ENCODE results near the gene ANKRD42. TPM values are rescaled to one million over a fixed set of nuclear protein-coding genes. Genes with fewer than 3 reads are reported as not detected.
"Not testable (repeated sequence)": the region's sequence is repeated elsewhere in the genome, so short reads cannot be mapped to it uniquely, and the experiment has no call there.

ANKRD42 gene
- total RNA-seq, 4 donors from 2014 or later = 11.8 to 13.0 (median 12.6) TPM

DNA sequence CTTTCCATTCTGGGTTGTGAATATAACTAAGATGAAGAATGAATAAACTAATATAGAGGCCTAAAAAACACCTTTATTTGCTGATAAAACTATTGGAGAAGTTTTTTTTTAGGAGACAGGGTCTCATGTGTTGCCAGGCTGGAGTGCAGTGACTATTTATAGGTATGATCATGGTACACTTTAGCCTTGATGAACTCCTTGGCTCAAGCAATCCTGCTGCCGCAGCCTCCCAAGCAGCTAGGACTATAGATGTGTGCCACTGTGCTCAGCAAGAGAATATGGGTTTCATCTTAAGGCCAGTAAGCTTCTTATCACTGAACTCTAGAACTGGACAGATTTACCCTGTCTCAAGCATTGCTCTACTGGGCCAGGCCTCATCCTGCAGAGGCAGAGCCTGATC lies 66.0 kb downstream of the ANKRD42 start:
- 91% methylated on average over 1 of the region's 1 CpG for WGBS
- no peaks in the 10 kb centered on the region for H3K27me3 ChIP-seq
- intact Hi-C loops (cut with DNase I) = no loop called here
- H3K4me1 ChIP-seq = no peaks in the 10 kb centered on the region
- no peak overlapping the region for H3K27ac ChIP-seq (replicated peaks in 1 of 4)
- TF ChIP-seq EP300 (IDR thresholded peaks at IDR 0.05) (no peak), POLR2AphosphoS5 (IDR thresholded peaks at IDR 0.05) (no peak)
- no peak overlapping the region for H3K4me3 ChIP-seq
- H3K36me3 ChIP-seq = peaks cover 13 to 75% (median 51%) of the 10 kb centered on the region in 4 donors
- no peaks in the 10 kb centered on the region for H3K9me3 ChIP-seq
- DNase-seq (ENCODE audit: extremely low spot score) = no peak

DNA sequence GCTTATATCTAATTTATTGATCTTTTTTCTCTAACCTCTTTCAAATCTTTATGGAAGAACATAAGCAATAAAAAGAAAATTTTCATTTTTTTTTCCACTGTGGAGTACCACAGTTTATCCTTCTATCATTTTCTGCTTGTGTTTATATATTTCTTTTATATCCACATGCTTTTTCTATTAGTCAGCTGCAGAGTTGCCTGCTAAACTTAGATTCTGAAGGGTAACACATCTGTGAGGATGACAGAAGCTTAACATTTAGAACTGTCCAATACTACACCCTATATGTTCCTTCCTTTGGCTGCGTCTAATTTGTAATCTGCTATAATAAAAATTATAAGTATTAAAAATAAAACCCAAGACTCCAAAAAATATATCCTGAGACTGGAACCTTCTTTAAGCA lies 71.8 kb downstream of the ANKRD42 start:
- DNase-seq (ENCODE audit: extremely low spot score) = no peak
- no peaks in the 10 kb centered on the region for H3K27me3 ChIP-seq
- no peak overlapping the region for H3K27ac ChIP-seq (replicated peaks in 1 of 4)
- no peaks in the 10 kb centered on the region for H3K4me1 ChIP-seq
- peaks cover 27 to 82% (median 51%) of the 10 kb centered on the region in 4 donors for H3K36me3 ChIP-seq
- no peak overlapping the region for H3K4me3 ChIP-seq
- no peaks in the 10 kb centered on the region for H3K9me3 ChIP-seq
- 68% methylated on average over 1 of the region's 1 CpG for WGBS
- no peak for TF ChIP-seq EP300 (IDR thresholded peaks at IDR 0.05)
- TF ChIP-seq, protein P1, sequence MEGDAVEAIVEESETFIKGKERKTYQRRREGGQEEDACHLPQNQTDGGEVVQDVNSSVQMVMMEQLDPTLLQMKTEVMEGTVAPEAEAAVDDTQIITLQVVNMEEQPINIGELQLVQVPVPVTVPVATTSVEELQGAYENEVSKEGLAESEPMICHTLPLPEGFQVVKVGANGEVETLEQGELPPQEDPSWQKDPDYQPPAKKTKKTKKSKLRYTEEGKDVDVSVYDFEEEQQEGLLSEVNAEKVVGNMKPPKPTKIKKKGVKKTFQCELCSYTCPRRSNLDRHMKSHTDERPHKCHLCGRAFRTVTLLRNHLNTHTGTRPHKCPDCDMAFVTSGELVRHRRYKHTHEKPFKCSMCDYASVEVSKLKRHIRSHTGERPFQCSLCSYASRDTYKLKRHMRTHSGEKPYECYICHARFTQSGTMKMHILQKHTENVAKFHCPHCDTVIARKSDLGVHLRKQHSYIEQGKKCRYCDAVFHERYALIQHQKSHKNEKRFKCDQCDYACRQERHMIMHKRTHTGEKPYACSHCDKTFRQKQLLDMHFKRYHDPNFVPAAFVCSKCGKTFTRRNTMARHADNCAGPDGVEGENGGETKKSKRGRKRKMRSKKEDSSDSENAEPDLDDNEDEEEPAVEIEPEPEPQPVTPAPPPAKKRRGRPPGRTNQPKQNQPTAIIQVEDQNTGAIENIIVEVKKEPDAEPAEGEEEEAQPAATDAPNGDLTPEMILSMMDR (IDR thresholded peaks at IDR 0.05) = no peak
- no peak for TF ChIP-seq POLR2A (IDR thresholded peaks at IDR 0.05; ENCODE audit: low read depth)
- TF ChIP-seq POLR2AphosphoS5 (IDR thresholded peaks at IDR 0.05) = no peak
- intact Hi-C loops (cut with DNase I) = no loop called here

DNA sequence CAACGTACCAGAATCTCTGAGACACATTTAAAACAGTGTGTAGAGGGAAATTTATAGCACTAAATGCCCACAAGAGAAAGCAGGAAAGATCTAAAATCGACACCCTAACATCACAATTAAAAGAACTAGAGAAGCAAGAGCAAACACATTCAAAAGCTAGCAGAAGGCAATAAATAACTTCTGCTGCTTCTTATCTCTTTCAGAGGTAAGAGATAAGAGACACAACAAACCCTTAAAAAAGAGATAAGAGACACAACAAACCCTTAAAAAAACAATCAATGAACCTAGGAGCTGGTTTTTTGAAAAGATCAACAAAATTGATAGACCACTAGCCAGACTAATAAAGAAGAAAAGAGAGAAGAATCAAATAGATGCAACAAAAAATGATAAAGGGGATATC lies 75.6 kb downstream of the ANKRD42 start:
- H3K9me3 ChIP-seq; intact Hi-C loops (cut with DNase I); DNase-seq (ENCODE audit: extremely low spot score); H3K27ac ChIP-seq (replicated peaks in 1 of 4); H3K4me1 ChIP-seq; H3K27me3 ChIP-seq; H3K4me3 ChIP-seq: not testable (repeated sequence)
- WGBS = 67% methylated on average over 2 of the region's 2 CpGs
- H3K36me3 ChIP-seq = peaks cover 25 to 86% (median 58%) of the 10 kb centered on the region in 4 donors

DNA sequence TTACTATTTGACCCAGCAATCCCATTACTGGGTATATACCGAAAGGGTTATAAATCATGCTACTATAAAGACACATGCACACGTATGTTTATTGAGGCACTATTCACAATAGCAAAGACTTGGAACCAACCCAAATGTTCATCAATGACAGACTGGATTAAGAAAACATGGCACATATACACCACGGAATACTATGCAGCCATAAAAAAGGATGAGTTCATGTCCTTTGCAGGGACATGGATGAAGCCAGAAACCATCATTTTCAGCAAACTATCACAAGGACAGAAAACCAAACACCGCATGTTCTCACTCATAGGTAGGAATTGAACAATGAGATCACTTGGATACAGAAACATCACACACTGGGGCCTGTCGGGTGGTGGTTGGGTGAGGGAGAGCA lies 78.2 kb downstream of the ANKRD42 start:
- H3K27me3 ChIP-seq = not testable (repeated sequence)
- peaks cover 10 to 88% (median 54%) of the 10 kb centered on the region in 4 donors for H3K36me3 ChIP-seq

DNA sequence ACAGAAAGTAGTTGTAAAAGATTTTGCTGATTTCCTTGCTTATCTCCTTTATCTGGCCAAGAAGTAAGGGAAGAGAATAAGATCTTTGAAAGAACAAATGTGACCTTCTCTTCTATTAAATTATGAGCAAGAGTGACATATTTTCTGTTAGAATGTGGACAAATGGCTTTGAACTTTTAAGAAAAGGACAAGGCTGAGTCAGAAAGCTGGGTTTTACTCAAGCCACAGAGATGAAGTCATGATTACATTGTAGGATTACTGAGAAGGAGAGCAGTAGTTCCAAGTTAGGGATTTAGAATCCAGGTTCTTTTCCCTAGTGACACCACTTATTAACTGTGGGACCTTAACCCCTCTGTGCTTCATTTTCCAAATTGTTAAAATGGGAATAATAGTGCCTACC lies 79.1 kb downstream of the ANKRD42 start:
- no peak for DNase-seq (ENCODE audit: extremely low spot score)
- TF ChIP-seq, protein P1 (IDR thresholded peaks at IDR 0.05) = no peak
- no peak for TF ChIP-seq EP300 (IDR thresholded peaks at IDR 0.05)
- TF ChIP-seq POLR2AphosphoS5 (IDR thresholded peaks at IDR 0.05) = no peak
- no peak for TF ChIP-seq POLR2A (IDR thresholded peaks at IDR 0.05; ENCODE audit: low read depth)
- intact Hi-C loops (cut with DNase I) = no loop called here
- Histone ChIP-seq H3K27me3 (no peaks in the 10 kb centered on the region), H3K27ac (replicated peaks in 1 of 4) (no peak overlapping the region), H3K4me3 (no peak overlapping the region), H3K36me3 (peaks cover 11 to 88% (median 51%) of the 10 kb centered on the region in 4 donors), H3K4me1 (no peaks in the 10 kb centered on the region), H3K9me3 (no peaks in the 10 kb centered on the region)

More for the DNA sequence above, 78.2 kb downstream of the ANKRD42 start:
- WGBS = 98% methylated on average over 5 of the region's 5 CpGs
- intact Hi-C loops (cut with DNase I); H3K9me3 ChIP-seq; H3K4me1 ChIP-seq; DNase-seq (ENCODE audit: extremely low spot score); H3K27ac ChIP-seq (replicated peaks in 1 of 4); H3K4me3 ChIP-seq: not testable (repeated sequence)

DNA sequence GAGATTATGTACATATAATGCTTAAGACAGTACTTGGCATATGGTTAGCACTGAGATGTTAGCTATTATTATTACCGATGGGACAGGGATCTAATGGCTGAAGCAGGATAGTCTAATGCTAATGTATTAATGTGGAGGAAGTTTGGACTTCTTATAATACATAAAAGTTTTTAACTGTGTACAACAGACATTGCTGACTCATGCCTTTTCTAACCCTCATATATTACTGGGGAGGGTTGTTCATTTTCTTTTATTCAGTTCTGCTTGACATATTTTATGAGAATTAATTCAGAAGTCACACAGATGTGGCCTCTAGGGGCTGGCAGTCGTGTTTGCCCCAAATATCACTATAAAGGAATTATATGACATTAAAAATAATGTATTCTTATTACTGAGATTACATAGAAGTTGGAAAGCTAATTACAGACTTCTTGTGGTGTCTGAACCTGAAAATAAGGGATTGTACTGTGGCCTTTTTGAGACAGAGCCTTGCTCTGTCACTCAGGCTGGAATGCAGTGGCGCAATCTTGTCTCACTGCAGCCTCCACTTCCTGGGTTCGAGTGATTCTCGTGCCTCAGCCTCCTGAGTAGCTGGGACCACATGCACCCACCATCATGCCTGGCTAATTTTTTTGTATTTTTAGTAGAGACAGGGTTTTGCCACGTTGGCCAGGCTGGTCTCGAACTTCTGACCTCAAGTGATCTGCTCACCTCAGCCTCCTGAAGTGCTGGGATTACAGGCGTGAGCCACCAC lies 82.6 kb downstream of the ANKRD42 start:
- Histone ChIP-seq H3K27ac (replicated peaks in 1 of 4) (no peak overlapping the region), H3K27me3 (no peaks in the 10 kb centered on the region), H3K4me1 (no peaks in the 10 kb centered on the region), H3K36me3 (peaks cover 11 to 82% (median 54%) of the 10 kb centered on the region in 4 donors), H3K9me3 (no peaks in the 10 kb centered on the region), H3K4me3 (no peak overlapping the region)
- TF ChIP-seq EP300 (IDR thresholded peaks at IDR 0.05) (no peak), POLR2AphosphoS5 (IDR thresholded peaks at IDR 0.05) (no peak), POLR2A (IDR thresholded peaks at IDR 0.05; ENCODE audit: low read depth) (no peak)
- TF ChIP-seq, protein P1 (IDR thresholded peaks at IDR 0.05) = no peak
- intact Hi-C loops (cut with DNase I) = no loop called here
- 86% methylated on average over 8 of the region's 8 CpGs for WGBS
- DNase-seq (ENCODE audit: extremely low spot score) = no peak

Data from esophagus muscularis mucosa (tissue), 4 donors.